Gastrocnemius medialis (tissue), 4 donors: Measurements from ENCODE around the gene TSPYL6.

Source experiments
- POLR2A ChIP-seq, 2 donors: fragments of 450-650 bp; IDR thresholded peaks; one replicate each; pipeline ENCODE4 v1.6.1; 2017; ENCODE audit warnings: antibody characterized with exemption in 2 of 2, mild to moderate bottlenecking in 2 of 2, moderate library complexity in 2 of 2
- TF ChIP-seq, protein P1 (sequence below), 5 experiments: fragments of 450-650 bp in 3 of 5; fragments of 200-600 bp in 2 of 5; sonication (generic) in 2 of 5; IDR thresholded peaks in 4 of 5; conservative IDR thresholded peaks in 1 of 5; 1 replicate in 4 of 5; 2 replicates in 1 of 5; pipeline ENCODE4 v1.5.1; 2016 to 2019; ENCODE audit warnings: antibody characterized with exemption in 5 of 5, mild to moderate bottlenecking in 3 of 5, moderate library complexity in 3 of 5

- TF ChIP-seq, protein P1, sequence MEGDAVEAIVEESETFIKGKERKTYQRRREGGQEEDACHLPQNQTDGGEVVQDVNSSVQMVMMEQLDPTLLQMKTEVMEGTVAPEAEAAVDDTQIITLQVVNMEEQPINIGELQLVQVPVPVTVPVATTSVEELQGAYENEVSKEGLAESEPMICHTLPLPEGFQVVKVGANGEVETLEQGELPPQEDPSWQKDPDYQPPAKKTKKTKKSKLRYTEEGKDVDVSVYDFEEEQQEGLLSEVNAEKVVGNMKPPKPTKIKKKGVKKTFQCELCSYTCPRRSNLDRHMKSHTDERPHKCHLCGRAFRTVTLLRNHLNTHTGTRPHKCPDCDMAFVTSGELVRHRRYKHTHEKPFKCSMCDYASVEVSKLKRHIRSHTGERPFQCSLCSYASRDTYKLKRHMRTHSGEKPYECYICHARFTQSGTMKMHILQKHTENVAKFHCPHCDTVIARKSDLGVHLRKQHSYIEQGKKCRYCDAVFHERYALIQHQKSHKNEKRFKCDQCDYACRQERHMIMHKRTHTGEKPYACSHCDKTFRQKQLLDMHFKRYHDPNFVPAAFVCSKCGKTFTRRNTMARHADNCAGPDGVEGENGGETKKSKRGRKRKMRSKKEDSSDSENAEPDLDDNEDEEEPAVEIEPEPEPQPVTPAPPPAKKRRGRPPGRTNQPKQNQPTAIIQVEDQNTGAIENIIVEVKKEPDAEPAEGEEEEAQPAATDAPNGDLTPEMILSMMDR (IDR thresholded peaks at IDR 0.05 in 4 of 5, conservative IDR thresholded peaks at IDR 0.05 in 1 of 5): no peak
- no peak for TF ChIP-seq POLR2A (IDR thresholded peaks at IDR 0.05)
Observed at GRCh38 chr2:54237428-54237827, 18.6 kb downstream of the TSPYL6 start.
